Measurements from ENCODE around the gene SPSB2.
A peak's percentile ranks its signal among the peaks of the same experiment; 100 is the strongest.
"Not testable (repeated sequence)": the region's sequence is repeated elsewhere in the genome, so short reads cannot be mapped to it uniquely, and the experiment has no call there.

Gene SPSB2

GRCh38 chr12:6889775-6890573, 16.9 kb upstream of the SPSB2 start:
- not testable (repeated sequence) for H3K4me1 ChIP-seq (ENCODE audit: control insufficient read depth, insufficient read depth, low read length); H3K9me3 ChIP-seq (ENCODE audit: control insufficient read depth, insufficient read depth, low read depth, low read length); H3K36me3 ChIP-seq (ENCODE audit: control insufficient read depth in 2 of 2, insufficient read depth in 1 of 2, low read length in 2 of 2); H3K4me3 ChIP-seq (ENCODE audit: low read depth, low read length)
- H3K27ac ChIP-seq (ENCODE audit: extremely low read depth, low read depth, low read length): peak overlapping the region; percentile 78; the same call in 1 of the 2 replicates
- peak; percentile 81; the same call in 1 of the 2 replicates for TF ChIP-seq ZNF121 (tag by site-specific recombination; IDR thresholded peaks at IDR 0.05)
- POLR2A ChIA-PET: interaction anchor here (0.7 kb wide), 1 partner anchor 17 kb away, joined by 3 read pairs; the partner anchor contains the start of gene SPSB2
- CTCF ChIA-PET: interaction anchor here (0.7 kb wide), 2 partner anchors 38 to 351 kb away, joined by 3 read pairs; partner anchors contain the start of gene USP5

- POLR2A ChIA-PET: interaction anchor here (1.0 kb wide), 1 partner anchor 16 kb away, joined by 3 read pairs; no protein-coding TSS in a partner anchor
- not testable (repeated sequence) for H3K27ac ChIP-seq (ENCODE audit: extremely low read depth, low read depth, low read length); H3K9me3 ChIP-seq (ENCODE audit: control insufficient read depth, insufficient read depth, low read depth, low read length); H3K4me1 ChIP-seq (ENCODE audit: control insufficient read depth, insufficient read depth, low read length); H3K4me3 ChIP-seq (ENCODE audit: low read depth, low read length)
- peaks cover 0 to 11% of the 10 kb centered on the region in 2 experiments; a peak in 1 of 3 replicates for H3K36me3 ChIP-seq (ENCODE audit: control insufficient read depth in 2 of 2, insufficient read depth in 1 of 2, low read length in 2 of 2)
- CTCF ChIA-PET: interaction anchor here (0.8 kb wide), 1 partner anchor 17 kb away, joined by 3 read pairs; no protein-coding TSS in a partner anchor
Measured at GRCh38 chr12:6888794-6889193, 15.7 kb upstream of the SPSB2 start.

- POLR2A ChIA-PET: interaction anchor here (1.0 kb wide), 1 partner anchor 16 kb away, joined by 3 read pairs; no protein-coding TSS in a partner anchor
- Histone ChIP-seq H3K9me3 (ENCODE audit: control insufficient read depth, insufficient read depth, low read depth, low read length) (no peaks in the 10 kb centered on the region), H3K36me3 (ENCODE audit: control insufficient read depth in 2 of 2, insufficient read depth in 1 of 2, low read length in 2 of 2) (peaks cover 0 to 13% of the 10 kb centered on the region in 2 experiments; a peak in 1 of 3 replicates), H3K4me3 (ENCODE audit: low read depth, low read length) (no peak overlapping the region), H3K27ac (ENCODE audit: extremely low read depth, low read depth, low read length) (no peak overlapping the region), H3K4me1 (ENCODE audit: control insufficient read depth, insufficient read depth, low read length) (no peaks in the 10 kb centered on the region)
- CTCF ChIA-PET: interaction anchor here (0.8 kb wide), 1 partner anchor 16 kb away, joined by 3 read pairs; no protein-coding TSS in a partner anchor
- TF ChIP-seq ZBTB44 (tag by site-specific recombination; IDR thresholded peaks at IDR 0.05): 0 out of 2 replicates have a peak, but pooled peaks have one; percentile 23
- 0 out of 2 replicates have a peak, but pooled peaks have one; percentile 22 for TF ChIP-seq ZBTB17 (tag by site-specific recombination; IDR thresholded peaks at IDR 0.05)
- TF ChIP-seq KLF16 (tag by site-specific recombination; IDR thresholded peaks at IDR 0.05): no peak
- peak; percentile 15; the same call in 1 of the 2 replicates for TF ChIP-seq GFI1B (tag by site-specific recombination; IDR thresholded peaks at IDR 0.05)
Measured at GRCh38 chr12:6888360-6888759, 15.3 kb upstream of the SPSB2 start.

- no peak overlapping the region for H3K27ac ChIP-seq (ENCODE audit: extremely low read depth, low read depth, low read length)
- H3K4me3 ChIP-seq (ENCODE audit: low read depth, low read length): no peak overlapping the region
- no peaks in the 10 kb centered on the region for H3K9me3 ChIP-seq (ENCODE audit: control insufficient read depth, insufficient read depth, low read depth, low read length)
- ChIA-PET CTCF (interaction anchor here (0.7 to 1.8 kb wide), 2 partner anchors 15 kb away, joined by 3 to 8 read pairs; partner anchors contain the start of gene SPSB2), POLR2A (interaction anchor here (0.6 to 1.0 kb wide), 3 partner anchors 14 to 471 kb away, joined by 3 read pairs; partner anchors contain the start of gene SPSB2)
- H3K36me3 ChIP-seq (ENCODE audit: control insufficient read depth in 2 of 2, insufficient read depth in 1 of 2, low read length in 2 of 2): peaks cover 0 to 13% of the 10 kb centered on the region in 2 experiments; a peak in 2 of 3 replicates
- H3K4me1 ChIP-seq (ENCODE audit: control insufficient read depth, insufficient read depth, low read length): no peaks in the 10 kb centered on the region
- TF ChIP-seq ZNF391 (tag by site-specific recombination; IDR thresholded peaks at IDR 0.05; ENCODE audit: borderline replicate concordance, low read depth): no peak
- no peak for TF ChIP-seq CTCF (tag by site-specific recombination; IDR thresholded peaks at IDR 0.05)
- TF ChIP-seq ZNF629 (tag by site-specific recombination; IDR thresholded peaks at IDR 0.05): no peak
Measured at GRCh38 chr12:6887460-6887859, 14.4 kb upstream of the SPSB2 start.
